GM12874 (cell line): ENCODE measurements around the gene GNA12.

Experiments used
- TF ChIP-seq, protein P1 (sequence below): IDR thresholded peaks from 2 replicates; pipeline ENCODE4 v1.5.1; 2011; ENCODE audit warnings: low read depth, mild to moderate bottlenecking, control low read depth, low read length, moderate library complexity; ENCODE audit not compliant: insufficient read depth

GNA12 gene

DNA sequence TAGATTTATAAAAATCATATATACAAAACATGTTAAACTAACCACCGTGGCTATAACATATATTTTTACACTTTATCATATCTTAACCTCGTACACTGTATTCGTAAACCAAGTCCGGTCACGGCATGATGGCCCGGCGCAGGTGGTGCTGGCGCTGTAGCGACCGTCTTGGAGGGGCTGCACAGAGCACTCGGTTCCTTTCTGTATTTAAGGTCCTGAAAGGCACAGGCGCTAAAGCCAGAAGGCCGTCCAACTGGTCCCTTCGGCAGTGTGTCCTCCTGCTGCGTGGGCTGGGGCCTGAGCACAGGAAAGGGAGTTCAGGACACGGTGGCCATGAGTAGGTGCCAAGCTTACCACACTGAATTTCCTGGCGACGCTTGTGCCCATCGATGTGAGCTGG is 122.3 kb downstream of the GNA12 start:
- TF ChIP-seq, protein P1, sequence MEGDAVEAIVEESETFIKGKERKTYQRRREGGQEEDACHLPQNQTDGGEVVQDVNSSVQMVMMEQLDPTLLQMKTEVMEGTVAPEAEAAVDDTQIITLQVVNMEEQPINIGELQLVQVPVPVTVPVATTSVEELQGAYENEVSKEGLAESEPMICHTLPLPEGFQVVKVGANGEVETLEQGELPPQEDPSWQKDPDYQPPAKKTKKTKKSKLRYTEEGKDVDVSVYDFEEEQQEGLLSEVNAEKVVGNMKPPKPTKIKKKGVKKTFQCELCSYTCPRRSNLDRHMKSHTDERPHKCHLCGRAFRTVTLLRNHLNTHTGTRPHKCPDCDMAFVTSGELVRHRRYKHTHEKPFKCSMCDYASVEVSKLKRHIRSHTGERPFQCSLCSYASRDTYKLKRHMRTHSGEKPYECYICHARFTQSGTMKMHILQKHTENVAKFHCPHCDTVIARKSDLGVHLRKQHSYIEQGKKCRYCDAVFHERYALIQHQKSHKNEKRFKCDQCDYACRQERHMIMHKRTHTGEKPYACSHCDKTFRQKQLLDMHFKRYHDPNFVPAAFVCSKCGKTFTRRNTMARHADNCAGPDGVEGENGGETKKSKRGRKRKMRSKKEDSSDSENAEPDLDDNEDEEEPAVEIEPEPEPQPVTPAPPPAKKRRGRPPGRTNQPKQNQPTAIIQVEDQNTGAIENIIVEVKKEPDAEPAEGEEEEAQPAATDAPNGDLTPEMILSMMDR = no peak

DNA sequence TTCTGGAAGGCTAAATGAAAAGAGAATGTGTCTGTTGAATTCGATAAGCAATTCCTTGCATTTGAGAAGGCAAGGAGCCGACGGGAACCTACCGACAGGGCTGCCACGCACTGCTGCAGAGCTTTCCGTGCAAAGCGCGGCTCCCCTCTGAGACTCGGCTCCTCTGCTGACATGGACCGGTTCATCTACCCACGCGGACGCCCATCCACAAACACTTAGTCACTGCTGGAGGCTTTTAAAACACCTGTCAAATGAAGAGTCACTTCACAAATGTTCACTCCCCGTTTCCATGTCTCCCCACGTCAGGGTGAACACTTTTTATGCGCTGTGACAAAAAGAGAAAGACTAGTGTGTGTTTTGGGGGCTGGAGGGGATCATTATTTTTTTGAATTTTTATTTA is 124.1 kb downstream of the GNA12 start:
- TF ChIP-seq, protein P1 = no peak

DNA sequence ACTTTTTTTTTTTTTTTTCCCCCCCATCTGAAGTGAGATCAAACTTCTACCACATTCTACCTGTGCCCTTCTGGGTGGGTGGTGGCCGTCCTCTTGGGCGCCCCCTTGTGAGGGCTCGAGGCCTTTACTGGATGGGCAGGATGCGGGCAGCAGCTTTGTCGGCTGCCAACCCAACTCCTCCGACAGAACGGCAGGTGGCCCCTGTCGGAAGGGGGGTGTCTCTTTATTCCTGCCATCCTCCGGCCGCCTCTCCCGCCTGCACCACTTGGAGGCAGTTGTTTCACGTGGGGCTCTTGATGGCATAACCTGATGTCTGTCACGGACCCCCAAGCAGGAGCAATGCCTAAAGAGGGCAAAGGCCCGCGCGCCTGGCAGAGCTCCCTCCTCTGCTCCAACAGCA is 125.1 kb downstream of the GNA12 start:
- TF ChIP-seq, protein P1 = peak; percentile 73

DNA sequence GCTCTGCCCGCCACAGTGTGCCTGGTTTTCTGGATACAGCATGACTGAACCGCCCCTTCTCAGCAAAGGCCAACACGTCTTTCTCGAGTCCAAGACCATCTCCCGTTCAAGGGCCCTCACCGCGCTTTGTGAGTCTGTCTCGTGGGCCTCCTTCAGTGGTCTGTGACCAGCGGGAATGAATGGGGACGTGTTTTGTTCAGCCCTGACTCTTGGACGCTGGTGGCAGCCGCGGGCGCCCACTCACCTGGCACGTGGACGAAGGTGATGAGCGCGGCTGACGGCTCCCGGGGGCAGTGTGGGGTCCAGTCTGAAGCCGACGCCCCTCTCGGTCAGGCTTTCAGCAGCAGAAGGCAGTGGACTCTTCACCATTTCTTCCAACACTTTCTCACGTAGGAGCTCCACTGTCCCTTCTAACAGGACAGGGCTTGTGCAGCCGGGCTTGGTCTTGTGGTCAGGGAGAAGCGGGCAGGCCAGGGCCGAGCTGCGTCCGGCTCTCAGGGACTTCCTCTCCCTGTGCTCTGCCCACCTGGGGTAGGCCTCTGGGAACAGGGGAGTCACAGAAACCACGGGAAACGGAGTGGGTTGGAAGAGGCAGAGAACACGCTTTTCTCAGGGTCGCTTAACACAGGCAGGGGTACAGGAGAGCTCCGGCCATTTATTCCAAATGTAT is 125.7 kb downstream of the GNA12 start:
- TF ChIP-seq, protein P1 = no peak

DNA sequence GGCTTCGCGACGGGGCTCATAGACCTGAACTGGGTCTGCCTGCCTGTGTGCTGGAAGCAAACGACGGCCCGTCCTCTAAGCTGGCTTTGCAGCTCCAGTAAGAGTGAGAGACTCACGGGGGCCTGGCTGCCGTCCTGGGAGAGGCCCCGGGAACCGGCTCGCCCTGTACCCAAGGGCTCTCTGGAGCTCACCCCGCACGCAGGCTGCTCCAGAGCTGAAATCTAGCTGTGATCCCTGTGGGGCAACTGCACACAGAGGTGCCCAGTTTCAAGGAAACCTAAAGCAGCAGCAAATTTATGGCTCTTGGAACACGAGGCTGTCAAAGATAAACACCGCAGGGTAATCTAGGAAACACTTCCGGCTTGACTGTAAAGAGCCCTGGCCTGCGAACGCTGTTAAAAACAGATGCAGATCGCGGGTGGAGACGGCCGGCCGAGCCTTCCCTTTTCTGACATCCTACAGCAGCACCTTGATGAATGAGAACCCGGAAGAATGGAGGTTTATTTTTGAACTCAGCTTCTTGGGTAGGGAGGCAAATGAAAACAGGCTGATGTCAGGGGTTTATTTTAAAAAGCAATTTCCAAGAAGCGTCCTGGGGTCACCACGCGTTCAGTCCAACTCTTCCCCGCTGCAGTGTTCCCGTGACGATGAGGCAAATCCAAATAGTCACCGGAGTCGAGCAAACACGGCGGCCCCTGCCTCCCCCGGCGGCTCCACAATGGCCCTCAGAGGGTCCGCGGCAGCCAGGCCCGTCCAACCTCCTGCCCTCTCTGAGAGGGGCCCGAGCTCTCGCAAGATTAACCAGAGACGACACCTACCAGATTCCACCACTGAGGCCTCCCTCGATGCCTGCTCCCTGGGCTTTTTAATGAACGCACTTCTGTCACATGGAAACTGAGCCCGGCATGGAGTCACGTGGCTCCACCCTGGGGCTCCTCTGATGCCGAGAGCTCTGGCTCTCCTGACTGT is 126.5 kb downstream of the GNA12 start:
- TF ChIP-seq, protein P1 = no peak

DNA sequence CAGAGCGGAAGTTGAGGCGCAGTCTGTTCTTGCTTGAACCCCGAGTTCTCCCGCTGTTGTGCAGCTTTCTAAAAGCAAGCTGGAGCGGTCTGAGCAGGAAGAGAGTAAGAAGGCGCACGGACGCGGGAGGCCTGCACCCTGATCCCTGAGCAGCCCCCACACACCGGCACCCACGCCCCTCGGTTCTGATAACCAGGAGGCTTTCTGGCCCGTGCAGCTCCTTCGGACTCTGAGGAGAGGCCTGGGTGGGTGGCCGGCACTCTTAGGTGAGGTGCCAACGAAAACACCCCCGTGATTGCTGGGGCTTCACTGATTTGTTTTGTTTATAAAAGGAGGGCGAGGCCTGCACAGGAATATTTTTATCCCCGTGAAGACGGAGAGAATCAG is 127.2 kb downstream of the GNA12 start:
- TF ChIP-seq, protein P1 = no peak

DNA sequence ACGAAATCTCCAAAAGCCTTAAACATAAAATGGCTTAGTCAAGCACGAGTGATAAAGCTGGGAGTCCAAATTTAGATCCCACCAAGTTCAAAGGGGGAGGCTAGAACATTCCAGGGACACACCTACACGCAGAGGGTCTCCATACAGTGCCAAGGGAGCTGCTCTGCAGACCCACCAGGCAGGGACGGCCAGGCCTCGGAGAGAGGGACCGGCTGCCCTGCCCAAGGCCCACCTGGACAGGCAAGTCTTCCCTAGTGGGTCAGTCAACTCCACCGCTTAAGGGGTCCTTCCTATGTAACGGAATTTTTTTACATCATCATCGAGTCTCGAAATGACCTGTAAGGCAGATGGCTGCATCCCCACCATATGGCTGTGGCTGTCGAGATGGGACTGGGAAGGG is 127.6 kb downstream of the GNA12 start:
- TF ChIP-seq, protein P1 = no peak
